ENCODE measurements around the gene VWA7.

DNA sequence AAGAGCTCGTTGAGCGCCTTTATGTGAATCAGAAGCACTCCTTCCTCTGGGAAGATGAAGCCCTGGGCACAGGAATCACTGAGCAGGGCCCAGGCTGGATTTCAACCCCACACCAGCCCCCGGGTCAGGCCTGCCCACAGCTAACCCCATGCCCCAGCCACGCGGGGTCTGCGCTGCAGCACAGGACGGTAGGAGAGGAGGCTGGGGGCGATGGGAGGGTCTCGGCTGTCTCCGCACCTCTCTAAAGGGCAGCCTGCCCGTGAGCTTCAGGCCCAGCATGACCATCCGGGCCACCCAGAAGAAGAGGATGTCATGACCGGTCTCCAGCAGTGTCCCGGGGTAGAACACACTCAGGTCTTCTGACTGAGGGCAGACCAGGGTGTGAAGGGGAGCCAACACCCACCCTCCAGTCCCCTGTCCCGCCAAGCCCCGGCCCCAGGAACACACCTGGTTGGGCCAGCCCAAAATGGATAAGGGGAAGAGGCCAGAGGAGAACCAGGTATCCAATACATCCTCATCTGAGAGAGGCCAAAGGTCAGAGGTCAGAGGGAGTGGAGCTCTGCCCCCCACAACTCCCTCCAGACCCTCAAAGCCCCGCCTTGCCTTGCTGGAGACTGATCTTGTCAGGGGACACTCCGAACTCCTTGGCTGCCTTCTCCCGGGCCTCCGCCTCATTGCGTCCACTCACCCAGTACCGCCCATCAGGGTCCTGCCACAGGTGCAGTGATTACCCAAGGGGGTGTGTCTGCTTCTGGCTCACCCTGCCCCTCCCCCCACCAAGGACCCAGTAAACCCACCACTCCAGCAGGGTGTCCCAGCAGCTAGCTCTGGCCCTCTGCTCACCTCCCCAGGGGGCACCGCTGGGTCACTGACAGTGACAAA, 4.4 kb upstream of the VWA7 start:
- TF ChIP-seq POLR2A (IDR thresholded peaks at IDR 0.05; ENCODE audit: low read length) (no peak), GATA1 (IDR thresholded peaks at IDR 0.05; ENCODE audit: low read depth, low read length) (no peak)

Measured in erythroblast (primary cell).